ENCODE results near the gene TLK1.

TLK1 gene

GRCh38 chr2:170966648-170967396, 193.9 kb downstream of the TLK1 start:
- TF ChIP-seq CTCF (conservative IDR thresholded peaks at IDR 0.05) (peak; percentile 54), ZFX (IDR thresholded peaks at IDR 0.05) (no peak)
- no peak overlapping the region for H3K27ac ChIP-seq

GRCh38 chr2:170965446-170966225, 195.1 kb downstream of the TLK1 start:
- TF ChIP-seq ZFX (IDR thresholded peaks at IDR 0.05), result no peak
- no peak for TF ChIP-seq CTCF (conservative IDR thresholded peaks at IDR 0.05)
- no peak overlapping the region for H3K27ac ChIP-seq

- no peak for TF ChIP-seq ZFX (IDR thresholded peaks at IDR 0.05)
- TF ChIP-seq CTCF (conservative IDR thresholded peaks at IDR 0.05), result no peak
- no peak overlapping the region for H3K27ac ChIP-seq
Measured at GRCh38 chr2:170963386-170963785, 197.3 kb downstream of the TLK1 start.

GRCh38 chr2:170953941-170954340, 206.8 kb downstream of the TLK1 start:
- TF ChIP-seq ZFX (IDR thresholded peaks at IDR 0.05) (no peak), CTCF (conservative IDR thresholded peaks at IDR 0.05) (no peak)
- no peak overlapping the region for H3K27ac ChIP-seq

GRCh38 chr2:170950221-170950761, 210.4 kb downstream of the TLK1 start:
- no peak overlapping the region for H3K27ac ChIP-seq
- TF ChIP-seq ZFX (IDR thresholded peaks at IDR 0.05) (no peak), CTCF (conservative IDR thresholded peaks at IDR 0.05) (no peak)

- TF ChIP-seq CTCF (conservative IDR thresholded peaks at IDR 0.05), result no peak
- TF ChIP-seq ZFX (IDR thresholded peaks at IDR 0.05), result no peak
- no peak overlapping the region for H3K27ac ChIP-seq
Measured at GRCh38 chr2:170949415-170949814, 211.3 kb downstream of the TLK1 start.

- no peak overlapping the region for H3K27ac ChIP-seq
- no peak for TF ChIP-seq ZFX (IDR thresholded peaks at IDR 0.05)
- TF ChIP-seq CTCF (conservative IDR thresholded peaks at IDR 0.05), result no peak
Measured at GRCh38 chr2:170944545-170944944, 216.1 kb downstream of the TLK1 start.

Data from C4-2B (cell line).